Fibroblast of pulmonary artery (primary cell): ENCODE data around the gene STEAP3.

Experiments
- DNase-seq: peaks from one replicate; pipeline ENCODE4 v3.0.0-alpha.2; 2010; ENCODE audit warnings: low read depth
- H3K4me3 ChIP-seq: replicated peaks from 2 replicates; pipeline ENCODE4 v1.5.1; 2011; ENCODE audit warnings: low read depth, mild to moderate bottlenecking, control low read depth, low read length, moderate library complexity
- CTCF ChIP-seq: IDR thresholded peaks from 2 replicates; pipeline ENCODE4 v1.5.1; 2011; ENCODE audit warnings: mild to moderate bottlenecking, control low read depth, low read length, inconsistent platforms; ENCODE audit errors: missing control alignments

STEAP3 gene

GRCh38 chr2:119229716-119230115, 6.1 kb downstream of the STEAP3 start:
- no peak for TF ChIP-seq CTCF
- no peak overlapping the region for H3K4me3 ChIP-seq
- no peak for DNase-seq

GRCh38 chr2:119230219-119231185, 6.9 kb downstream of the STEAP3 start:
- no peak for TF ChIP-seq CTCF
- H3K4me3 ChIP-seq, result no peak overlapping the region
- DNase-seq, result peak; percentile 33

GRCh38 chr2:119231975-119232665, 8.5 kb downstream of the STEAP3 start:
- DNase-seq, result peak; percentile 30
- TF ChIP-seq CTCF, result no peak
- no peak overlapping the region for H3K4me3 ChIP-seq

- TF ChIP-seq CTCF, result no peak
- no peak for DNase-seq
These were observed 9.0 kb downstream of the STEAP3 start for GRCh38 chr2:119232666-119232993.

GRCh38 chr2:119233326-119234020, 9.8 kb downstream of the STEAP3 start:
- no peak overlapping the region for H3K4me3 ChIP-seq
- TF ChIP-seq CTCF, result no peak
- peak; percentile 27 for DNase-seq

More at GRCh38 chr2:119232666-119232993, 9.0 kb downstream of the STEAP3 start:
- no peak overlapping the region for H3K4me3 ChIP-seq

- peak; percentile 57 for TF ChIP-seq CTCF
- no peak overlapping the region for H3K4me3 ChIP-seq
- peak; percentile 50 for DNase-seq
These were observed 10.7 kb downstream of the STEAP3 start for GRCh38 chr2:119234021-119235019.
